ENCODE measurements around the gene ARID1B.

- TF ChIP-seq POLR2AphosphoS5 (IDR thresholded peaks at IDR 0.05; ENCODE audit: low read depth, low read length) (no peak), REST (IDR thresholded peaks at IDR 0.05; ENCODE audit: insufficient read depth in 1 of 2, low read depth in 2 of 2, low read length in 2 of 2) (no peak)
These were observed 284.8 kb downstream of the ARID1B start for GRCh38 chr6:157061770-157062594.
